ENCODE data around the gene CENPB. TPM values are rescaled to one million over a fixed set of nuclear protein-coding genes. Genes with fewer than 3 reads are reported as not detected.

CENPB gene
- polyA plus RNA-seq, 1 of the 3 experiments (the other 2 are of a cell fraction), result 41.2 TPM

DNA sequence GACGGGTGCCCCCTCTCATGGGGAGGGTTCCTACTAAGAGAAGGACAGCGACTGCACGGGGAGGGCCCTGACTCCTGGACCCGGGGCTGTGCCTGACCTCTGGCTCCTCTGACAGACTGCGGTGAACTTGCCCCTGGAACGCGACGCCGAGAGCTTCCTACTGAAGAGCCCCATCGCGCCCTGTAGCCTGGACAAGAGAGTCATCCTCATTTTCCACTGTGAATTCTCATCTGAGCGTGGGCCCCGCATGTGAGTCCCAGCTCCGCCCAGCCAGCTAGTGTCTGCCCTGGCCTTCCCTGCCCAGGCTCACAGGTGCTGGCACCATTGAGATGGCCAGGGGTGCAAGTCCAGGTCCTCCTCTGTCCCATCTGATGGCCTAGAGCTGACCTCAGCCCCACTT, 16.7 kb upstream of the CENPB start:
- ChIA-PET POLR2A (interaction anchor here (0.9 kb wide), 1 partner anchor 15 kb away, joined by 5 read pairs; no protein-coding TSS in a partner anchor), CTCF (no interaction called here)
- Histone ChIP-seq H3K9me2 (no peaks in the 10 kb centered on the region), H3K4me2 (no peak overlapping the region), H2AFZ (ENCODE audit: low read depth) (no peak overlapping the region), H3K9ac (no peak overlapping the region), H3K9me3 (no peaks in the 10 kb centered on the region), H3F3A (replicated peaks; ENCODE audit: insufficient read depth) (peaks cover 37% of the 10 kb centered on the region), H3K27me3 (ENCODE audit: insufficient read depth) (no peaks in the 10 kb centered on the region), H3K4me1 (ENCODE audit: control insufficient read depth in 1 of 2, insufficient read depth in 2 of 2, low read depth in 1 of 2, low read length in 1 of 2) (peaks cover 36 to 39% of the 10 kb centered on the region in 2 experiments; a peak in 3 of 4 replicates), H3K36me3 (replicated peaks in 1 of 2; ENCODE audit: control insufficient read depth in 1 of 2, insufficient read depth in 2 of 2, low read length in 1 of 2) (peaks cover 21 to 42% of the 10 kb centered on the region in 2 experiments), H3K4me3 (ENCODE audit: low read depth in 2 of 2, low read length in 1 of 2) (no peak overlapping the region), H3K27ac (ENCODE audit: low read depth in 2 of 2, low read length in 1 of 2) (no peak overlapping the region), H3K79me2 (ENCODE audit: insufficient read depth) (peaks cover 26% of the 10 kb centered on the region), H4K20me1 (ENCODE audit: insufficient read depth) (no peaks in the 10 kb centered on the region)
- 91% methylated on average over 9 of the region's 14 CpGs for WGBS (ENCODE audit: low lambda C conversion rate)
- DNase-seq, result no peak
- TF ChIP-seq RAD21 (IDR thresholded peaks at IDR 0.05; ENCODE audit: low read length), result no peak
- no peak for TF ChIP-seq MXI1 (IDR thresholded peaks at IDR 0.05; ENCODE audit: low read depth, low read length)
- TF ChIP-seq MAX (IDR thresholded peaks at IDR 0.05; ENCODE audit: low read depth), result no peak
- TF ChIP-seq, protein P1, sequence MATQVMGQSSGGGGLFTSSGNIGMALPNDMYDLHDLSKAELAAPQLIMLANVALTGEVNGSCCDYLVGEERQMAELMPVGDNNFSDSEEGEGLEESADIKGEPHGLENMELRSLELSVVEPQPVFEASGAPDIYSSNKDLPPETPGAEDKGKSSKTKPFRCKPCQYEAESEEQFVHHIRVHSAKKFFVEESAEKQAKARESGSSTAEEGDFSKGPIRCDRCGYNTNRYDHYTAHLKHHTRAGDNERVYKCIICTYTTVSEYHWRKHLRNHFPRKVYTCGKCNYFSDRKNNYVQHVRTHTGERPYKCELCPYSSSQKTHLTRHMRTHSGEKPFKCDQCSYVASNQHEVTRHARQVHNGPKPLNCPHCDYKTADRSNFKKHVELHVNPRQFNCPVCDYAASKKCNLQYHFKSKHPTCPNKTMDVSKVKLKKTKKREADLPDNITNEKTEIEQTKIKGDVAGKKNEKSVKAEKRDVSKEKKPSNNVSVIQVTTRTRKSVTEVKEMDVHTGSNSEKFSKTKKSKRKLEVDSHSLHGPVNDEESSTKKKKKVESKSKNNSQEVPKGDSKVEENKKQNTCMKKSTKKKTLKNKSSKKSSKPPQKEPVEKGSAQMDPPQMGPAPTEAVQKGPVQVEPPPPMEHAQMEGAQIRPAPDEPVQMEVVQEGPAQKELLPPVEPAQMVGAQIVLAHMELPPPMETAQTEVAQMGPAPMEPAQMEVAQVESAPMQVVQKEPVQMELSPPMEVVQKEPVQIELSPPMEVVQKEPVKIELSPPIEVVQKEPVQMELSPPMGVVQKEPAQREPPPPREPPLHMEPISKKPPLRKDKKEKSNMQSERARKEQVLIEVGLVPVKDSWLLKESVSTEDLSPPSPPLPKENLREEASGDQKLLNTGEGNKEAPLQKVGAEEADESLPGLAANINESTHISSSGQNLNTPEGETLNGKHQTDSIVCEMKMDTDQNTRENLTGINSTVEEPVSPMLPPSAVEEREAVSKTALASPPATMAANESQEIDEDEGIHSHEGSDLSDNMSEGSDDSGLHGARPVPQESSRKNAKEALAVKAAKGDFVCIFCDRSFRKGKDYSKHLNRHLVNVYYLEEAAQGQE (IDR thresholded peaks at IDR 0.05; ENCODE audit: low read depth, low read length), result no peak
- TF ChIP-seq, protein P2, sequence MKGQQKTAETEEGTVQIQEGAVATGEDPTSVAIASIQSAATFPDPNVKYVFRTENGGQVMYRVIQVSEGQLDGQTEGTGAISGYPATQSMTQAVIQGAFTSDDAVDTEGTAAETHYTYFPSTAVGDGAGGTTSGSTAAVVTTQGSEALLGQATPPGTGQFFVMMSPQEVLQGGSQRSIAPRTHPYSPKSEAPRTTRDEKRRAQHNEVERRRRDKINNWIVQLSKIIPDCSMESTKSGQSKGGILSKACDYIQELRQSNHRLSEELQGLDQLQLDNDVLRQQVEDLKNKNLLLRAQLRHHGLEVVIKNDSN (IDR thresholded peaks at IDR 0.05; ENCODE audit: borderline replicate concordance, low read depth), result no peak
- no peak for TF ChIP-seq CTCF (IDR thresholded peaks at IDR 0.05)
- TF ChIP-seq ELF1 (IDR thresholded peaks at IDR 0.05), result no peak
- no peak for TF ChIP-seq TCF12 (IDR thresholded peaks at IDR 0.05)

DNA sequence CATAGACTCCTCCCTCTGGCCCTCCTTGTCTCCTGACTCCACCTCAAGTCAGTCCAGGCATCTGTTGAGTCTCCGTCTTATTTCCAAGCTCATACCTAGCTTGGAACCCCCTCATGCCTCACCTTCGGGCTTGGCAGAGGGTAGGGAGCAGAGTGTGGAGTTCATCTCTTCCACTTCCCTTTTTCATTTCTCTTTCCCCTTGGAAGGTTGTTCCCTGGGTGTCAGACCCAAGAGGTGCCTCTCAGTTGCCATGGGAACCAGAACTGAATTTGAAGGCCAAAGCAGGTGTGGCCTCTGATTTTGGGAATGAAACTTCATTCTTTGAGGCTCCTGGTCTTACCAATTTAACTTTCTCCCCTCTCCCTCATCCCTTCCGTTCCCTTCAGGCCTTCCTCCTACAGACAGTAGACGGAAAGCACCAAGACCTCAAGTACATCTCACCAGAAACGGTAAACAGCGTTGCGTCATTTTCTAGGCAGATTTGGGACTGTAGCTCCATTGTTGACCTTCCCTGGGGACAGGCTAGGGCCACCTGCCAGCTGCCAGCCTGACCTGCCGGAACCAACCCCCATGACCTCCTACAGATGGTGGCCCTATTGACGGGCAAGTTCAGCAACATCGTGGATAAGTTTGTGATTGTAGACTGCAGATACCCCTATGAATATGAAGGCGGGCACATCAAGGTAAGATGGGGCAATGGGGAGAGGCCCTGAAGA, 16.1 kb upstream of the CENPB start:
- H3K9me3 ChIP-seq, result no peaks in the 10 kb centered on the region
- H3K27ac ChIP-seq (ENCODE audit: low read depth in 2 of 2, low read length in 1 of 2), result no peak overlapping the region
- H3F3A ChIP-seq (replicated peaks; ENCODE audit: insufficient read depth), result peaks cover 31% of the 10 kb centered on the region
- no peaks in the 10 kb centered on the region for H3K27me3 ChIP-seq (ENCODE audit: insufficient read depth)
- H3K36me3 ChIP-seq (replicated peaks in 1 of 2; ENCODE audit: control insufficient read depth in 1 of 2, insufficient read depth in 2 of 2, low read length in 1 of 2), result peaks cover 26 to 46% of the 10 kb centered on the region in 2 experiments
- no peak overlapping the region for H3K4me3 ChIP-seq (ENCODE audit: low read depth in 2 of 2, low read length in 1 of 2)
- H3K9ac ChIP-seq, result no peak overlapping the region
- H4K20me1 ChIP-seq (ENCODE audit: insufficient read depth), result no peaks in the 10 kb centered on the region
- DNase-seq, result no peak
- H3K9me2 ChIP-seq, result no peaks in the 10 kb centered on the region
- peaks cover 36 to 38% of the 10 kb centered on the region in 2 experiments for H3K4me1 ChIP-seq (ENCODE audit: control insufficient read depth in 1 of 2, insufficient read depth in 2 of 2, low read depth in 1 of 2, low read length in 1 of 2)
- H3K4me2 ChIP-seq, result no peak overlapping the region
- 93% methylated on average over 11 of the region's 11 CpGs for WGBS (ENCODE audit: low lambda C conversion rate)
- H3K79me2 ChIP-seq (ENCODE audit: insufficient read depth), result peaks cover 32% of the 10 kb centered on the region
- CTCF ChIA-PET, result no interaction called here
- TF ChIP-seq SIN3A (IDR thresholded peaks at IDR 0.05; ENCODE audit: borderline replicate concordance, low read depth, low read length), result no peak
- TF ChIP-seq USF2 (IDR thresholded peaks at IDR 0.05; ENCODE audit: borderline replicate concordance, low read depth, low read length), result no peak
- TF ChIP-seq, protein P3, sequence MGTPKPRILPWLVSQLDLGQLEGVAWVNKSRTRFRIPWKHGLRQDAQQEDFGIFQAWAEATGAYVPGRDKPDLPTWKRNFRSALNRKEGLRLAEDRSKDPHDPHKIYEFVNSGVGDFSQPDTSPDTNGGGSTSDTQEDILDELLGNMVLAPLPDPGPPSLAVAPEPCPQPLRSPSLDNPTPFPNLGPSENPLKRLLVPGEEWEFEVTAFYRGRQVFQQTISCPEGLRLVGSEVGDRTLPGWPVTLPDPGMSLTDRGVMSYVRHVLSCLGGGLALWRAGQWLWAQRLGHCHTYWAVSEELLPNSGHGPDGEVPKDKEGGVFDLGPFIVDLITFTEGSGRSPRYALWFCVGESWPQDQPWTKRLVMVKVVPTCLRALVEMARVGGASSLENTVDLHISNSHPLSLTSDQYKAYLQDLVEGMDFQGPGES (IDR thresholded peaks at IDR 0.05; ENCODE audit: low read depth, low read length), result no peak
- no peak for TF ChIP-seq RAD21 (IDR thresholded peaks at IDR 0.05; ENCODE audit: low read length)
- TF ChIP-seq, protein P1 (IDR thresholded peaks at IDR 0.05; ENCODE audit: low read depth, low read length), result no peak
- no peak for TF ChIP-seq FOXM1 (IDR thresholded peaks at IDR 0.05; ENCODE audit: low read depth)
- POLR2A ChIA-PET, result no interaction called here
- H2AFZ ChIP-seq (ENCODE audit: low read depth), result no peak overlapping the region
